ENCODE results near the gene ITGA2B.
"Not testable (repeated sequence)": the region's sequence is repeated elsewhere in the genome, so short reads cannot be mapped to it uniquely, and the experiment has no call there.

Gene ITGA2B

DNA sequence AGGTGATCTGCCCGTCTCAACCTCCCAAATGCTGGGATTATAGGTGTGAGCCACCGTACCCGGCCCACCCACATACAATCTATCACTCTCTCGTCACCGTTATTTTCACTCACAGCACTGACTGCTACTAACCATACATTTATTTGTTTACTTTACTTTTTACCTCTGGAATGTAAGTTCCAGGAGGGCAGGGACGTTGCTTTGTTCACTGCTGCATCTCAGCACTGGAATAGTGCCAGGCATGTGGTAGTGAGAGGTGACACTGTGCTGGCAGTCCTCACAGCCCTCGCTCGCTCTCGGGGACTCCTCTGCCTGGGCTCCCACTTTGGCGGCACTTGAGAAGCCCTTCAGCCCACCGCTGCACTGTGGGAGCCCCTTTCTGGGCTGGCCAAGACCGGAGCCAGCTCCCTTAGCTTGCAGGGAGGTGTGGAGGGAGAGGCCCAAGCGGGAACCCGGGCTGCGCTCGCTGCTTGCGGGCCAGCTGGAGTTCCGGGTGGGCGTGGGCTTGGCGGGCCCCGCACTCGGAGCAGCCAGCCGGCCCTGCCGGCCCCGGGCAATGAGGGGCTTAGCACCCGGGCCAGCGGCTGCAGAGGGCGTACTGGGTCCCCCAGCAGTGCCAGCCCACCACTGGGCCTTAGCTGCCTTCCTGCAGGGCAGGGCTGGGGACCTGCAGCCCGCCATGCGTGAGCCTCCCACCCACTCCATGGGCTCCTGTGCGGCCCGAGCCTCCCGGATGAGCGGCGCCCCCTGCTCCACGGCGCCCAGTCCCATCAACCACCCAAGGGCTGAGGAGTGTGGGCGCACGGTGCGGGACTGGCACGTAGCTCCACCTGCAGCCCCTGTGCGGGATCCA lies 20.8 kb downstream of the ITGA2B start:
- not testable (repeated sequence) for DNase-seq

DNA sequence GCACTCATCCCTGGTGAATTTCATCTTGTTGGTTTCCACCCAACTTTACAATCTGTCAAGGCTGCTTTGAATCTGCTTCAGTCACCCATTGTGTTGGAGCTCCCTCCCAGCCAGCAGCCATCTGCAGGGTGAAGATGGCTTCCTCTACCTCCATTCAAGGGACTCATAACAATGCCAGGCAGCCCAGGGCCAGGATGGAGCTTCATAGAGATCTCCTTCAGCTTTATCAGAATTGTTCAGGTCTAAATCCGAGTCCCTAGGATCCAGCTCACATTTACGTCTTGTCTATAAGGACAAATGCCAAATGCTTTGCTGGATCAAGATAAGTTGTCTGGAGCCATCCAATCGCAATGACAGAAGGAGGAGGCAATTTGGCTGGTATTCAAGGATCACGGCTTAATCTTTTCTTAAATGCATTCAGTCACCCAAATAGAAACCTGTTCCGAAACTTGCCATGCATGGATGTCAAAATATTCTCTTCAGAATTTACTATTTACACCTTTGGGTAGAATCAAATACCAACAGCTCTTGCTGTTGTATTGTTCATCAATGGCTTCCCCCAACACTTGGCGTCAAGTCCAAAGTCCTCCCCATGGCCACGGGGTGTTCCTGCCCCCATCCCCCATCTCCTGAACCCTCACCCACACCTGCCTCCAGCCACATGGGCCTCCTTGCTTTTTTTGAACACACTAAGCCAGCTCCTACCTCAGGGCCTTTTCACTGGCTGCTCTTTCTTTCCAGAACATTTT lies 22.0 kb downstream of the ITGA2B start:
- DNase-seq: no peak

DNA sequence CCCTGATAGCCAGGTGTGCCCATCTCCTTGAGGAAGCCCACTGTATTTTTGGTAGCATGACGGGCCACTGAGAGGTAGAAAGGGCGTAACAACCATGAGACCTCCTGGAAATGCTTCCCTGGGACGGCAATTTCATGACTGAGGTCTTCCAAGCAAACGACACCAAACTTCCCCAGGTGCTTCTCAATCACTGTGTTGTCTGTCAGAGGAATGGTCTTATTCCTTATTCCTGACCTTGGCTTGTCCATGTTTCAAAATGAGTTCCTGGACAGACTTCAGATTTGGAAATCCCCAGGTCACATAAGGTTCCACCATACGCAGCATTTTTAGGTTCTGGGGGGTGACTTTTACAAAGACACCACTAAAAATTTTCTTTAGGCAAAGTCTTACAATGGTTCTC lies 24.4 kb downstream of the ITGA2B start:
- DNase-seq: not testable (repeated sequence)

DNA sequence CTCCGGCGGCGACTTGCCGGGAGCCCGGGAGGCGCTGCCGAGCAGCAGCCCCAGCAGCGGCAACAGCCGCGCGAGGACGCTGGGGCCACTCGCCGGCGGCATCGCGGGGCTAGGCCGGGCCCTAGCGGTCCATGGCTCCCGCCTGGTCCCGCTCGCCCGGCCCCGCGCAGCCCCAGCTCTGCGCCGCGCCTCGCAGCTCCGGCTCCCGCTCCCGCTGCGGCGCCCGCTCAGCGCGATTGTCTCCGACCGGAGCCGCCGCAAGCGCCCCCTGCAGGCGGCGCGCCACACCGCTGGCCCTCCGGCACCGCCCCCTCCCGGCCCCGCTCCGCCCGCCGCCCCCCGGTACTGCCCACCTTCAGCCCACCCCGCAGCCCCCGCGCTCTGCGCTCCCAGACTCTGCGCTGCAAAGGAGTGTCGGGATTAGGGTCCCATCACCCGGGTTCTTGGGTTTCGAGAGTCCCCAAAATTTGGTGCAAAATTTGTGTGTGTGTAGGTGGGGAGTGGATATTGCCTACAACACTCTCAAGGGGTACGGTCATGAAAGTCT lies 25.8 kb downstream of the ITGA2B start, which contains the start of gene FAM171A2:
Gene FAM171A2 (minus strand): TSS at position 241 of the 547 bp plus-strand sequence. CDS start 139 bp downstream, at position 102.
- peak; percentile 55 for DNase-seq

DNA sequence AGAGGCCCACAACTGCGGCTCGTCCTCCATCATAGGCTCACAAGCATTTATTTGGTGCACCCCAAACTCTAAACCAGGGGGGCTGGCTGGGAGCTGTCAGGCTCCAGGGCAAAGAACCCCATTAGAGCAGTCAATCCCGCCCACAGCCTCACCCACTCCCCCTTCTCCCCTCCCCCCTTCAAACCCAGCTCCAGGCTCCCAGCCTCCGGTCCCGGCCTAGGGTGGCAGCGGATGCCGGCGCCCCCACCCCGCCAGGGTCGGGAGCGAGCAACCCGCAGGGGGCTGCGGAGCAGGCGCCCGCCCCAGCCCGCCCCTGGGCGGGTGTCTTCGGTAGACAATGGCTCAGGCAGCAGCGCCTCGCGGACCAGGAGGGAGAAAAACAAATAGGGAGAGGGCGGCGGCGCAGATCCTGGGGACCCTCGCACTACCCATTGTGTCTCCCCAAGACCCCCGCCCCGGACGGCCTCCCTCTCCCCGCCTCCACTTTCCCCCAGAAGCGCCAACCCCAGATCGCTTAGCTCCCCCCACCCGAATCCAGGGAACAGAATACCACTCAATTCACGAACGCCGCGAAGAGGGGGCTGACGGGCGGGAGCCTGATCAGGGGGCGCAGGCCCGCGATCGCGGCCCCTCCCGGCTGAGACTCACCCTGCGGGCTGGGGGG lies 26.4 kb downstream of the ITGA2B start:
- DNase-seq: peak; percentile 48

DNA sequence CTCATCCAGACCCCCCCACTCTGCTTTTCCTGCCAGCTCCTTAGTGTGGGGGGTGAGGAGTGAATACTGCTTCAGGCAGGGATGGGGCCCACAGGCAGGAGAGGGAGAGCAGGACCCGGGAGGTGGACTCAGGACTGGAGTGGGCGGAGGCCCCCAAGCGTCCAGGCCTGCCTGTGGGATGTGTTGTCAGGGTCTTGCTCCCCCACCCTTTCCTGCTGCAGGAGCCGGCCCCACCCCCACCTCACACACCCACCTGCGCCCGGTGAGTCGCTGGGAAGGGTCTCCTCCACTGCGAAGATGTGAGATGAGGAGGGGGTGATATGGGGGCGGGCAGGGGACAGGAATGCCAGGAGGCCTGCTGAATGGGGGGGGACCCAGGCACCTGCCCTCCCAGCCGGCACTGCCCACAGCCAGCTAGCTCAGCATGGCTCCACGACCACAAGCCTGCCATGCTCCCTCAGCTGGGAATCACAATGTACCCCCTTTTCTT lies 26.9 kb downstream of the ITGA2B start:
- DNase-seq: no peak

DNA sequence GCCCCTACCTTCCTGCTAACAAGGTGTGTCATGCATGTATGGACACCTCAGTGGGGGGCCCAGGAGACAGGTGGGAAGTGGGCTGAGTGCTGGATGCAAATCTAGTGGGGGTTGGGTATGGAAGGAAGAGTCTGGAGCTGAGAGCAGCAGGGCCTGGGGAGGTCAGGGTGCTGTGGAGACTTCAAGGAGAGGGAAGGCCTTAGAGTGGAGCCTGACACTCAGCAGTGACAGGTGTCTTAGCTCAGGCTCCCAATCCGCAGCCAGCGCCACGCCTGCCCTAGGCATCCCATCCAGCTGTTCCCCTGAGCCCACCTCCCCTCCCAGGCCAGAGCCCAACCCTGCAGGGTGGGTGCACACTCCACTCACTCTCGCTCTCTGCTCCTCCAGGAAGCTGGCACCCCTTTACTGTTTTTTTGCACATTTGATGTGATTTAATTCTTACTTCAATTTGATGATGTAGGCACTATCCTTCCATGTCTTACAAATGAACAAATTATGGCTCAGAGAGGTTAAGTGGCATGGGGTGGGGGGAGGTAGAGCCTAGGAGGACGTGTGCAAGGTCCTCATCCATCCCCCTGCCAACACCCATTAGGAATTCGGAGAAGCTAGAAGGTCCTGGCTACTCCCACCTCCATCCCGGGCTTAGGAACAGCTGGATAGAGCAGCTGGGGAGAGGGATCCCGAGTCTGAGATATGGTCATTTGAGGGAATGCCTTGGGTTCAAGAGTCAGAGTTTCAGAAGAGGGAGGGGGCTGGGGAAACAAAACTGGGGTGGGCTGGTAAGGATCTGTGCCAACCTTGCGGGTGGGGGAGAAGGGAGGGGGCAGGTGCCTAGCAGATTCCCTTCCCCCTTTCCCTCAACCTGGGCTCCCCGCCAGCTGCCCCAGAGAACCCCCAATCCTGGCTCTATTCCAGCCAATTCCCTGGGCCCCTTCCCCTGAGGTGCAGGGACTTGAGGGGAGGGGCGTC lies 27.9 kb downstream of the ITGA2B start:
- peak; percentile 20 for DNase-seq

DNA sequence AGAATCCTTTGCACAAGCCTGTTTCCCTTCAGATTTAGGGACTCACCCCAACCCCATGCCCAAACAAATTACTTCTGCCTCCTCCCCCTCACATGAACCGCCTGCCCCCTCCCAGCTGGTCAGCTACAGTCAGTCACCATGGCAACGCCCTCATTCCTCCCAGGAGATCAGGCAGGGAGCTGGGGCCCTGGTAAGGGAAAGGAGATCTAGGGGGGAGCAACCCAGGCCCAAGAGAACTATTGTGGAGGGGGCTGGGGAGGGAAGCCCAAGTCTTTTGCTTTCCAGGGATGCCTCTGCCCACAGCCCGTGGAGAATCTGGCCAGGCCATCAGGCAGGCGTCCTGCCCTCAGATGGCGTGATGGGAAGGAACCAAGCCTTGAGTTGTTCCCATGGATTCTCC lies 28.6 kb downstream of the ITGA2B start:
- DNase-seq: no peak

DNA sequence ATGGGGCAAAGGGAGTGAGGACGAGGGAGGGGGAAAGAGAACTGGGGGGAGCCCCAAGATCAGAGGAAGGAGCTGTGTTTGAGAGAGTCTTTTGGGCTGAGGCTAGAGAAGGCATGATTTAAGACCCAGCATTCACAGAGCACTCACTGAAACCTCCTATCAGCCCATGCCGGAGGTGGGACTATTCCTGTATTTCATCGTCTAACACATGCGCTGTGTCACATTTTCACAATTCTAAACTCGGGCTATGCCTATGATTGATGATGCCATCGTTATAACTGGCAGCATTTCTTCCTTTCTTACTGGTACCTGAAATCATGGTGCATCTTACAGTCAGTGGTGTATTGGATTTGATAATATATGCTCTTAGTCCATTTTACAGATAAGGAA lies 29.3 kb downstream of the ITGA2B start:
- no peak for DNase-seq

DNA sequence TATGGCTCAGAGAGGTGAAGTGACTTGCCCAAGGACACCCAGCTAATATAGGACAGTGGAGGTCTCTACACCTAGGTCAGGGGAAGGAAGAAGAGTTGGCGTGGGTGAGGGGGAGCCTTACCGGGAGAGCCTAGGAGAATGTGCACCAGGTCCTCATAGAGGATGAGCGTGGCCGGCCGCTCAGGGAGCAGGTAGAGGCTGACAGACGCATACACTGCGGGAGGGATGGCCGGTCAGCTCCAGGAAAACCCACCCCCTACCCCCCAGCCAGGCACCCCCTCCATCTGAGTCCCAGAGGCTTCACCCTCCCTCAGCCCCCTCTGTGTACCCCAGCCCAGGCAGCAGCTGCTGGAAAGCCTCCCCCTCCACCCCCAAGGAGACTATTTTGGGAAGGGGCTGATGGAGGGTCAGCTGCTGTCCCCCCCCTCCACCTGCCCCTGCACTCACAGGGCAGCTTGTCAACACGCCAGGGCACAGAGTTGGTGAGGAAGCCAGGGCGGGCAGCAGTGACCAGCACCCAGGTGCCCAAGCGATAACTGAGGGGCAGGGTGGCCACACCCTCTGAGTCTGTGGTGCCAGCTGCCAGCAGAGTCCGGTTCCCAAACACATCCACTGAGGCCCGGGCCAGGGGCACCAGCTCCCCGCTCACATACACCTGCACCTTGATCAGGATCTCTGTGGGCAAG lies 29.8 kb downstream of the ITGA2B start:
- no peak for DNase-seq

DNA sequence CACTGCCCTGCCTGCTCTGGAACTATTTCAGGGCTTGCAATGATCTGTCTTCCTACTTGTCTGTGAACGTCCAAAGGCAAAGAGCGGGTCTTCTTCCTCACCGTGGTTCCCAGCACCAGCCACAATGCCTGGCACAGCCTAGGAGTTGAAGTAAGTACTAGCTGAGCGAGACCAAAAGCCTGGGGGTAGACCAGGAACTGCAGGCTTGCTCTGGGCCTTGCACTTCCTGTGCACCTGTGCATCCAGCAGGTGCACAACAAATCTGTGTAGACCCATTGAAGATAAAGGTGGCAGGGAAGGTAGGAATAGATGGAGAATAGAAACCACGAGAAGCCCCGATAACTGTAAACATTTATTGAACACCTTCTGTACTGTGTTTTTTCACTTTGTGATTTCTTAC lies 30.4 kb downstream of the ITGA2B start:
- no peak for DNase-seq

DNA sequence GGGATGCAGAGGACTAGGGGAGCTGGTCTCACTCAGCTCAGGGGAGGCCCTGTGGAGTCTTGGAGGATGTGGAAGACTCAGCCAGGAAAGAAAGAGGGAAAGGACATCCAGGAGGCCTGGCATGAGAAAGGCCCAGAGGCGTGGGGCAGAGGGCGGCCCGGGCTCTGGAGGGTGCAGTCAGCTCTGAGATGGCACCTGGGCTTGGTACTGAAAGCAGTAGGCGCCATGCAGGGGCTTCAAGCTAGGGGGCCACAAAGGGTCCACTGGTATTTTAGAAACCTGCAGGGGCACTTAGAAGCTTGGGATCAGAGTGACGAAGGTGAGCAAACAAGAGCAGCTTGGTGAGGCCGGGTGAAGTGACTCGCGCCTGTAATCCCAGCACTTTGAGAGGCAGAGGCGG lies 31.4 kb downstream of the ITGA2B start:
- DNase-seq: no peak

DNA sequence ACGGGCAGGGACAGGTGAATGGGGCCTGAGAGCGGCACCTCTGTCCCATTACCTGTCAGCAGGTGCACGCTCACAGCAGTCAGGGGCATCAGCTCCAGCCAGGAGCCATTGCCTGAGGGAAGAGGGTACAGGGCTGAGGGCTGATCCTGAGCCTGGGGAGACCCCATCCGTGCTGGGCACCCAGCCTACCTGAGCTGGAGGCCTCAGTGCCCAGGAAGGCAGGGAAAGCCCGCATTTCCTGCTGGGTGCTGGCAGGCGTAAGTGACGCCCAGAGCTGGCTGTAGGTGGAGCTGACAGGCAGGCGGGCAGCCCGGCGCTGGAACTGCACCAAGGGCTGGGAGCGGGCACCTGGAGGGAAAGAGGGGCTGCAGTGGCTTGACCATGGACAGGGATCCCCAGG lies 33.2 kb downstream of the ITGA2B start:
- DNase-seq: no peak

DNA sequence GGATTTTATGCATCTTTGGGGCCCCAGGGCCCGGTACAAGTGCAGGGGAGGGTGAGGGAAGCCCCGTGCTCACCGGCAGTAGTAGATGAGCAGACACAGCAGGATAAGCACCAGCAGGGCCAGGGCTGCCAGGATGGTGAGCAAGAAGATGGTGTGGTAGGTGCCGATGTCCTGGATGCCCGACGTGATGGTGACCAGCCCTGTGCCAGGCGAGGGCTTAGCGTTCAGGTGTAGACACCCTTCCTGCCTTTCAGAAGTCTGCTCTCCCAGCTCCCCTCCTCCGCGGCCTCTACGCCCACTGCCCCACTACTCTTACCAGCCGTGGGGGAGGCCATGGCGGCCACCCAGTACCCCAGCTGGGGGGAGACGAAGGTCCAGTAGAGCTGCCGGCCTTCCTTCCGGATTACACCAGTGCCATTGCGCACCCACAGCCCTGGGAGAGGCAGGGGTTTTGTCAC lies 33.8 kb downstream of the ITGA2B start:
- no peak for DNase-seq

DNA sequence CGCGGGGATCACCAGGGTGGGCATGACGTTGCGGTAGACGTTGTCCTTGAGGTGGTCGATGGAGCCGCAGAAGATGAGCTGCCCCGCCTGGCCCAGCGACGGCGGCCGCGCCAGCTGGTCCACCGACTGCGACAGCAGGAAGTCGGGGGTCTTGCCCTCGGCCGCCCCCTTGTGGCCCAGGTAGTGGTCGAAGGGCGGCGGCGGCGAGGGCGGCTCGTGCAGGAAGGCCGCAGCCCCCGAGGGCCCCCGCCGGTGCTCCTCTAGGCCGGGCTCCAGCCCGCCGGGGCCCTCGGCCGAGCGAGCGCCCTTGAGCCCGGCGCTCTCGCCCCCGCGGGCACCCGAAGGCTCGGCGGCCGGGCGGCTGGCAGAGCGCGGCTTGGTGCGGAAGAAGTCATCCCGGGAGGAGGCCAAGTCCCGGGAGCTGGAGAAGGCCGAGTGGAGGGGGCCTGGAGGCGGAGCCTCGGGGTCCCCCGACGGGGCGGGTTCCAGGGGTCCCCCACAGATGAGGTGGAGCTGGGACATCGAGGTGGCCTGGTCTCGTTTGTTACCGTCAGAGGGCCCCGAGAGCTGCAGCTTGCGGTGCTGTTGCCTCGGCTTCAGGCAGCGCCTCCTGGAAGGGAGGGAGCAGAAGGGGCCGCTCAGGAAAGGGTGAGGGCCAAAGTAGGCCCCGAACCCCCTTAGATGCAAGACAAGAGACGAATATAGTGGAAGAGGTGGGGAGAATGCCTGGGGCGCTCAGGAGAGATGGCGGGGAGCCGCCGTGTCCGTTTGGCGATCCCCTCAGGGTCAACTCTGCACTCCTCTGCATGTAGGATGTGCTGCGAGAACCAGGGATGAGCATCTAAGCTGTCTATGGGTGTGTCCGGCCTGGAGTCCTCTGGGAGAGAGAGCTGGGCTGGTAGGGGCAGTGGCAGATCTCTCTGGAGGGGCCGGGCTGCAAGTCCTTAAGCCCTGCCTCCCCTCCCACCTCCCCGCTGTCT lies 34.6 kb downstream of the ITGA2B start:
- no peak for DNase-seq

DNA sequence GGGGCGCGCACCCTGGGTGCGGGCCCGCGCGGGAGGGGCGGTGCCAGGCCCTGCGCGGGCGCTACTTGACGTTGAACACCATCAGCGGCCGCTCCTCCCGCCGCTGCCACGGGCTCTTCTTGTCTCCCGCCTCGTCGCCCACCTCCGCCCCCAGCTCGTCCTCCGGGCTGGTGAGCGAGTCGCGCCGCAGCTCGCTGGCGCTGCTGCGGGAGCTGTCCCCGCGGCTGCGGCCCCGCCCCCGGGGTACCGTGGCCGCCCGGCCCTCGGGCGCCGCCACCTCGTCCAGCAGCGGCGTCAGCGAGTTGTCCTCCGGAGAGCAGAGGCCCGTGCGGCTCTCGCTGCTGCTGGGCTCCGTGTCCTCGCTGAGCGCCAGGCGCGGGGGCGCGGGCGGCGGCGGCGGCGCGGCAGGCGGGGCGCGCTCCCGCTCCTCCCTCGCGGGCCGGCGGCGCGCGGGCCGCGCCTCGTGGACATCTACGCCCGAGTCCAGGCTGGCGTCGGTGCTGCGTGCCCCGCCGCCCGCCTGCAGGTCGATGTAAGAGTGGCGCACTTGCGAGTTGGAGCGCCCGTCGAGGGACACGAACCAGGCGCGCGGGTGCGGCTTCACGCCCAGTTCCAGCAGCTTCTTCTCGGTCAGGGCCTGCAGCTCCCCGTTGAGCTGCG lies 35.6 kb downstream of the ITGA2B start:
- no peak for DNase-seq

DNA sequence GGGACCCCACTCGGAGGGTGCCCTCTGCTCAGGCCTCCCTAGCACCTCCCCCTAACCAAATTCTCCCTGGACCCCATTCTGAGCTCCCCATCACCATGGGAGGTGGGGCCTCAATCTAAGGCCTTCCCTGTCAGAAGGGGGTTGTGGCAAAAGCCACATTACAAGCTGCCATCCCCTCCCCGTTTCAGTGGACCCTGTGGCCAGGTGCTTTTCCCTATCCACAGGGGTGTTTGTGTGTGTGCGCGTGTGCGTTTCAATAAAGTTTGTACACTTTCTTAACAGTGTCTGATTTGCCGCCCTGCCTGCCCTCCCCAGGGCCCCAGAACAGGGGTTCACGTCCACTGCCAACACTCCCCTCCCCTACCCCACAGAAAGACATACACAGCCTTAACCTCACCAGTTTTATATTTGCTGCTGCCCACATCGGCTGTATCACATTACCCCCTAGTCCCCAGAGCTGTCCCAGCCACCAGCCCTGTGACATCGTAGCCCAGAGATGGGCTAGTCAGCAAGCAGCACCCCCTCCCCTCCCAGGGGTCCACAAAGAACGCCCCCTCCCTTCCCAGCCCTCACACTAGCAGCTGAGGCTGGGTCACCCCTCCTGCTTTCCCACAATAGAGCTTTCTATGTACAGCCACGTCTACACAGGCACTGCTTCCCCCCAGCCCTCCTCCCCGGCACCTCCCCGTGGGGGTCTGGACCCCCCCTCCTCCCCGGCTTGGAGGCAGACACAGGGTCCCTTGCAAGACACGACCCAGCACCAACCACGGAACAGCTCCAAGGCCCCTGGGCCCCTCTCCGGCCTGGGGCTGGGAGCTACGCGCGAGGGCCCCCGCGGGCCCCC lies 36.4 kb downstream of the ITGA2B start:
- DNase-seq: no peak

Measured in NCI-H1092 treated with DMSO at 0.1 percent for 48 hours (cell line).